ENCODE data around the gene ATG14. TPM values are rescaled to one million over a fixed set of nuclear protein-coding genes. Genes with fewer than 3 reads are reported as not detected.

ATG14 gene
- total and polyA plus RNA-seq, 2 of the 13 experiments (the other 11 are each of a cell fraction or from before 2014, with no cell fraction given): 7.2 to 9.1 TPM

DNA sequence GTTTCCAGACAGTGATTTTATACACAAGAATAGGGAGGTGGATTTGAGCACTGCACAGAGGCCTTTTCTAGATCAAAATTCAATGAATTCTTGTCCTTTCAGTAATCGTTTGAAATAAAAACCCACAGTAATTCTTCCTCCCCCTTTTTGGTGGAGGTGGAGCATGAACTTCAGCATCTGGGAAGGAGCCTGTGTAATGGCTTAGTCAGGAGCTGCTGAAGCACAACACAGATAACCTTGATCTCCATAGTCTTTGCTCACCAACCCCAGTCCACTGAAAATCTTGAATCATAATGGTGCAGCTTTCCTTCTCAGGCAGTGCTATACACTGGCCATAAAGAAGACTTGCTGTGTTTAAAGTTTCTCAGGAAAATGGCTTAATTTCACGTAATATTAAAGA lies 35.2 kb upstream of the ATG14 start:
- in situ Hi-C loops (cut with HindIII; ENCODE audit: extremely low pct_ligation_motif_present, low pct_unique_long_range_greater_than_20kb): loop anchor here (25.0 kb wide), 1 partner anchor 215 kb away; no protein-coding TSS in a partner anchor
- Histone ChIP-seq H3K9me3 (ENCODE audit: low read length) (no peaks in the 10 kb centered on the region), H3K4me2 (ENCODE audit: low read depth, low read length) (no peak overlapping the region), H3K79me2 (ENCODE audit: insufficient read depth, low read length) (no peaks in the 10 kb centered on the region), H3K9ac (ENCODE audit: insufficient read depth, low read depth, low read length) (no peak overlapping the region), H3K4me1 (ENCODE audit: insufficient read depth, low read length) (0 out of 2 replicates have a peak, but pooled peaks cover 5% of the 10 kb centered on the region), H3K36me3 (replicated peaks in 1 of 2; ENCODE audit: control insufficient read depth in 1 of 2, insufficient read depth in 2 of 2, low read length in 2 of 2) (no peaks in the 10 kb centered on the region), H3K27ac (ENCODE audit: extremely low read length, insufficient read depth, low read length) (no peak overlapping the region), H3K27me3 (ENCODE audit: control insufficient read depth in 1 of 2, insufficient read depth in 2 of 2, low read length in 2 of 2) (peaks cover 0 to 4% of the 10 kb centered on the region in 2 experiments; a peak in 1 of 5 replicates), H4K20me1 (ENCODE audit: insufficient read depth, low read length) (no peaks in the 10 kb centered on the region), H2AFZ (ENCODE audit: low read length) (no peak overlapping the region), H3K4me3 (replicated peaks in 1 of 3; ENCODE audit: insufficient read depth in 1 of 3, low read depth in 2 of 3, low read length in 3 of 3) (no peak overlapping the region)
- ChIA-PET CTCF (ENCODE audit: low intra/inter-chr PET ratio, low total read pairs) (no interaction called here), POLR2A (no interaction called here)
- DNase-seq (ENCODE audit: low spot score) (no peak), ATAC-seq (no peak; the same call in 2 of the 3 replicates), FAIRE-seq (no peak)
- intact Hi-C loops (cut with micrococcal nuclease; ENCODE audit: unreplicated experiment): no loop called here
- 20% methylated on average over 2 of the region's 2 CpGs for WGBS (ENCODE audit: low lambda C conversion rate)
- no TSS peak for BruUV-seq (replicated peaks)
- TF ChIP-seq ERF (CRISPR knock-in tag; IDR thresholded peaks at IDR 0.05): no peak
- TF ChIP-seq NFKB2 (CRISPR knock-in tag; IDR thresholded peaks at IDR 0.05; ENCODE audit: borderline replicate concordance): no peak
- TF ChIP-seq ZNF619 (CRISPR knock-in tag; IDR thresholded peaks at IDR 0.05): no peak
- no peak for TF ChIP-seq SKI (IDR thresholded peaks at IDR 0.05; ENCODE audit: partially characterized antibody)
- TF ChIP-seq, protein P1, sequence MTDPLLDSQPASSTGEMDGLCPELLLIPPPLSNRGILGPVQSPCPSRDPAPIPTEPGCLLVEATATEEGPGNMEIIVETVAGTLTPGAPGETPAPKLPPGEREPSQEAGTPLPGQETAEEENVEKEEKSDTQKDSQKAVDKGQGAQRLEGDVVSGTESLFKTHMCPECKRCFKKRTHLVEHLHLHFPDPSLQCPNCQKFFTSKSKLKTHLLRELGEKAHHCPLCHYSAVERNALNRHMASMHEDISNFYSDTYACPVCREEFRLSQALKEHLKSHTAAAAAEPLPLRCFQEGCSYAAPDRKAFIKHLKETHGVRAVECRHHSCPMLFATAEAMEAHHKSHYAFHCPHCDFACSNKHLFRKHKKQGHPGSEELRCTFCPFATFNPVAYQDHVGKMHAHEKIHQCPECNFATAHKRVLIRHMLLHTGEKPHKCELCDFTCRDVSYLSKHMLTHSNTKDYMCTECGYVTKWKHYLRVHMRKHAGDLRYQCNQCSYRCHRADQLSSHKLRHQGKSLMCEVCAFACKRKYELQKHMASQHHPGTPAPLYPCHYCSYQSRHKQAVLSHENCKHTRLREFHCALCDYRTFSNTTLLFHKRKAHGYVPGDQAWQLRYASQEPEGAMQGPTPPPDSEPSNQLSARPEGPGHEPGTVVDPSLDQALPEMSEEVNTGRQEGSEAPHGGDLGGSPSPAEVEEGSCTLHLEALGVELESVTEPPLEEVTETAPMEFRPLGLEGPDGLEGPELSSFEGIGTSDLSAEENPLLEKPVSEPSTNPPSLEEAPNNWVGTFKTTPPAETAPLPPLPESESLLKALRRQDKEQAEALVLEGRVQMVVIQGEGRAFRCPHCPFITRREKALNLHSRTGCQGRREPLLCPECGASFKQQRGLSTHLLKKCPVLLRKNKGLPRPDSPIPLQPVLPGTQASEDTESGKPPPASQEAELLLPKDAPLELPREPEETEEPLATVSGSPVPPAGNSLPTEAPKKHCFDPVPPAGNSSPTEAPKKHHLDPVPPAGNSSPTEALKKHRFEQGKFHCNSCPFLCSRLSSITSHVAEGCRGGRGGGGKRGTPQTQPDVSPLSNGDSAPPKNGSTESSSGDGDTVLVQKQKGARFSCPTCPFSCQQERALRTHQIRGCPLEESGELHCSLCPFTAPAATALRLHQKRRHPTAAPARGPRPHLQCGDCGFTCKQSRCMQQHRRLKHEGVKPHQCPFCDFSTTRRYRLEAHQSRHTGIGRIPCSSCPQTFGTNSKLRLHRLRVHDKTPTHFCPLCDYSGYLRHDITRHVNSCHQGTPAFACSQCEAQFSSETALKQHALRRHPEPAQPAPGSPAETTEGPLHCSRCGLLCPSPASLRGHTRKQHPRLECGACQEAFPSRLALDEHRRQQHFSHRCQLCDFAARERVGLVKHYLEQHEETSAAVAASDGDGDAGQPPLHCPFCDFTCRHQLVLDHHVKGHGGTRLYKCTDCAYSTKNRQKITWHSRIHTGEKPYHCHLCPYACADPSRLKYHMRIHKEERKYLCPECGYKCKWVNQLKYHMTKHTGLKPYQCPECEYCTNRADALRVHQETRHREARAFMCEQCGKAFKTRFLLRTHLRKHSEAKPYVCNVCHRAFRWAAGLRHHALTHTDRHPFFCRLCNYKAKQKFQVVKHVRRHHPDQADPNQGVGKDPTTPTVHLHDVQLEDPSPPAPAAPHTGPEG (CRISPR knock-in tag; IDR thresholded peaks at IDR 0.05): no peak
- TF ChIP-seq KMT2B (CRISPR knock-in tag; IDR thresholded peaks at IDR 0.05): no peak
- no peak for TF ChIP-seq ZNF703 (CRISPR knock-in tag; IDR thresholded peaks at IDR 0.05; ENCODE audit: borderline replicate concordance)
- TF ChIP-seq SIX1 (CRISPR knock-in tag; IDR thresholded peaks at IDR 0.05; ENCODE audit: borderline replicate concordance): no peak
- TF ChIP-seq ZNF816 (CRISPR knock-in tag; IDR thresholded peaks at IDR 0.05; ENCODE audit: borderline replicate concordance): no peak
- no peak for TF ChIP-seq MBNL3 (CRISPR knock-in tag; conservative IDR thresholded peaks at IDR 0.05)
- TF ChIP-seq SAFB2 (CRISPR knock-in tag; IDR thresholded peaks at IDR 0.05; ENCODE audit: borderline replicate concordance, low read depth): no peak
- TF ChIP-seq, protein P2, sequence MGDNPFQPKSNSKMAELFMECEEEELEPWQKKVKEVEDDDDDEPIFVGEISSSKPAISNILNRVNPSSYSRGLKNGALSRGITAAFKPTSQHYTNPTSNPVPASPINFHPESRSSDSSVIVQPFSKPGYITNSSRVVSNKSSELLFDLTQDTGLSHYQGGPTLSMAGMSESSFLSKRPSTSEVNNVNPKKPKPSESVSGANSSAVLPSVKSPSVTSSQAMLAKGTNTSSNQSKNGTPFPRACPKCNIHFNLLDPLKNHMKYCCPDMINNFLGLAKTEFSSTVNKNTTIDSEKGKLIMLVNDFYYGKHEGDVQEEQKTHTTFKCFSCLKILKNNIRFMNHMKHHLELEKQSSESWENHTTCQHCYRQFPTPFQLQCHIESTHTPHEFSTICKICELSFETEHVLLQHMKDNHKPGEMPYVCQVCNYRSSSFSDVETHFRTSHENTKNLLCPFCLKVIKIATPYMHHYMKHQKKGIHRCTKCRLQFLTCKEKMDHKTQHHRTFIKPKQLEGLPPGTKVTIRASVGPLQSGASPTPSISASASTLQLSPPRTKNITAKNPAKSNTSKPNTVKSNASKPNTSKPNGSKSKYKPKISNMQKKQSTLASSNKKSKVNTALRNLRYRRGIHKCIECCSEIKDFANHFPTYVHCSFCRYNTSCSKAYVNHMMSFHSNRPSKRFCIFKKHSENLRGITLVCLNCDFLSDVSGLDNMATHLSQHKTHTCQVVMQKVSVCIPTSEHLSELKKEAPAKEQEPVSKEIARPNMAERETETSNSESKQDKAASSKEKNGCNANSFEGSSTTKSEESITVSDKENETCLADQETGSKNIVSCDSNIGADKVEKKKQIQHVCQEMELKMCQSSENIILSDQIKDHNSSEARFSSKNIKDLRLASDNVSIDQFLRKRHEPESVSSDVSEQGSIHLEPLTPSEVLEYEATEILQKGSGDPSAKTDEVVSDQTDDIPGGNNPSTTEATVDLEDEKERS (CRISPR knock-in tag; IDR thresholded peaks at IDR 0.05): no peak
- no peak for TF ChIP-seq POLR2AphosphoS5 (IDR thresholded peaks at IDR 0.05; ENCODE audit: low read depth, low read length)
- no peak for TF ChIP-seq ZNF550 (CRISPR knock-in tag; IDR thresholded peaks at IDR 0.05; ENCODE audit: borderline replicate concordance)
- TF ChIP-seq, protein P3, sequence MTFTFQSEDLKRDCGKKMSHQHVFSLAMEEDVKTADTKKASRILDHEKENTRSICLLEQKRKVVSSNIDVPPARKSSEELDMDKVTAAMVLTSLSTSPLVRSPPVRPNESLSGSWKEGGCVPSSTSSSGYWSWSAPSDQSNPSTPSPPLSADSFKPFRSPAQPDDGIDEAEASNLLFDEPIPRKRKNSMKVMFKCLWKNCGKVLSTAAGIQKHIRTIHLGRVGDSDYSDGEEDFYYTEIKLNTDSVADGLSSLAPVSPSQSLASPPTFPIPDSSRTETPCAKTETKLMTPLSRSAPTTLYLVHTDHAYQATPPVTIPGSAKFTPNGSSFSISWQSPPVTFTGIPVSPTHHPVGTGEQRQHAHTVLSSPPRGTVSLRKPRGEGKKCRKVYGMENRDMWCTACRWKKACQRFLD (CRISPR knock-in tag; IDR thresholded peaks at IDR 0.05; ENCODE audit: borderline replicate concordance): no peak

Data from HepG2 (cell line).